Measurements from ENCODE around the gene KAT2A. TPM values are rescaled to one million over a fixed set of nuclear protein-coding genes. Genes with fewer than 3 reads are reported as not detected.
"Not testable (repeated sequence)": the region's sequence is repeated elsewhere in the genome, so short reads cannot be mapped to it uniquely, and the experiment has no call there.

Gene KAT2A
- 26.7 TPM for polyA plus RNA-seq

GRCh38 chr17:42120770-42121769, at the start of gene KAT2A:
KAT2A (minus strand) TSS chr17:42121367; CDS start chr17:42121304, 63 bp downstream.
- Mint-ChIP-seq H3K4me3 (peak within 1 kb of the TSS; percentile 68 to 90 (median 80)), H3K36me3 (peaks cover 2% of the 10 kb centered on the region), H3K27me3 (no peaks in the 10 kb centered on the region), H3K4me1 (peaks cover 12 to 15% (median 15%) of the 10 kb centered on the region in 3 donors), H3K27ac (peak within 1 kb of the TSS in 1 of 3 donors; percentile 80), H3K9me3 (no peaks in the 10 kb centered on the region)

DNA sequence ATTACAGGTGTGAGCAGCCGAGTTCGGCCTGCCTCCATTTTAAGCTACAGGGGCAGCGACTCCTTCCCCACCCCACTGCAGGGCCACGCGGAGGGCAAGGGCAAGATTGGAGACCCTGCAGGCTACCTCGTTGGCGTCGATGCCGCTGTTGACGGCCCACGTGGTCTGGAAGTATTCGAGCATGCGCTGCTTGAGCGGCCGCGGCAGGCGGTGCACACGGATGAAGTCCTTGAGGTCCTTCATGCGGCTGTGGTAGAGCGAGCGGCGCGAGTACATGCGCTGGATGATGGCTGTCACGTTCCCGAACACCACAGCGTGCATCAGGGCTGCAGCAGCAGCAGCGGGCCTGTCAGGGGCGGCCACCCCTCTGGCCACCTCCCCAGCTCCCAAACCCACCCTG, 48.2 kb upstream of the KAT2A start:
- Mint-ChIP-seq H3K4me3 (no peak overlapping the region), H3K36me3 (peaks cover 3% of the 10 kb centered on the region), H3K27ac (peak overlapping the region in 1 of 3 donors; percentile 62), H3K27me3 (no peaks in the 10 kb centered on the region), H3K4me1 (no peaks in the 10 kb centered on the region), H3K9me3 (no peaks in the 10 kb centered on the region)

GRCh38 chr17:42167807-42168206, 46.6 kb upstream of the KAT2A start:
- Mint-ChIP-seq H3K4me3 (no peak overlapping the region), H3K9me3 (no peaks in the 10 kb centered on the region), H3K4me1 (no peaks in the 10 kb centered on the region), H3K27me3 (no peaks in the 10 kb centered on the region), H3K36me3 (peaks cover 3% of the 10 kb centered on the region), H3K27ac (no peak overlapping the region)

DNA sequence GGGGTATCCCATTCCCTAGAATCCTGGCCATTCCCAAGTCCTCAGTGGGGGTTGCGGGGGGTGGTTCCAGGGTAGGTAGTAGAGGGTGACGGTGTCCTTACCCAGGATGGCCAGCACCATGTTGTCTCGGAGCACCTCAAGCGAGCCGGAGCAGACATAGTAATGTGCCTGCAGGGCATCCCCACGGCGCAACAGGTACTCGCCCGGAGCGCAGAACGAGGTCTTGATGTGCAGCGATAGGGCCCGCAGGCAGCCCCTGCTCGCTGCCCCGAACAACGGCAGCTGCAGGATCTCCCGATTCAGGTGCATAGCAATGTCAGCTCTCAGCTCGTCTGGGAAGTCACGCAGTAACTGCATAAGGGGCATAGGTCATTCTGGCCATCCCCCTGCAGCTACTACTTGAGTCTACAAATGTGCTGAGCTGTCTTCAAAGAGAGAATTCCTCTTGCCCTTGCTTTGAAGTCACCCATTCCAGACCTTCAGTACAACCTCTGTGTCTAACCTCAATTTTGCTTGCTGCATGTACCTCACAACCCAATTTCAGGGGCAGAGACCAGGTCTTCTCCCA, 45.1 kb upstream of the KAT2A start:
- peaks cover 0 to 4% (median 0%) of the 10 kb centered on the region in 3 donors for H3K4me1 Mint-ChIP-seq
- no peaks in the 10 kb centered on the region for H3K27me3 Mint-ChIP-seq
- no peaks in the 10 kb centered on the region for H3K9me3 Mint-ChIP-seq
- H3K4me3 Mint-ChIP-seq = no peak overlapping the region
- H3K27ac Mint-ChIP-seq = no peak overlapping the region
- H3K36me3 Mint-ChIP-seq = peaks cover 3% of the 10 kb centered on the region

DNA sequence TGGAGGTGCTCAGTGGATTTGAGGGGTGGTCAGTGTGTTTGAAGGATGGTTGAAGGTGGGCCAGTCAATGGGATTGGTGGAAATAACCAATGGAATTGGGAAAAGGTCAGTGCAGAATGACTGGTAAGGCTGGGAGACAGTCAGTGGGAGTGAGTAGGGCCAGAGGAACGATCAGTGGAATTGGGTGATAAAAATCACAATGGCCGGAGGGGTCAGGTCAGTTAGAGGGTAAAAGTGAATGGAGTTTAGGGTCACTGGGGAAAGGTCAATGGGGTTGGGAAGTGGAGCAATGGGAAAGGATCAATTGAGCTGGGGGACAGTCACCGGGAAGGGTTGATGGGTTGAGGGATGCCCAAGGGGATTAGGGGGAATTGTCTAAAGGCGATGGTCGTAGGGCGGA, 44.6 kb upstream of the KAT2A start:
- Mint-ChIP-seq H3K27me3 (no peaks in the 10 kb centered on the region), H3K4me1 (peaks cover 0 to 4% (median 0%) of the 10 kb centered on the region in 3 donors), H3K4me3 (no peak overlapping the region), H3K36me3 (peaks cover 3% of the 10 kb centered on the region), H3K27ac (no peak overlapping the region), H3K9me3 (no peaks in the 10 kb centered on the region)

DNA sequence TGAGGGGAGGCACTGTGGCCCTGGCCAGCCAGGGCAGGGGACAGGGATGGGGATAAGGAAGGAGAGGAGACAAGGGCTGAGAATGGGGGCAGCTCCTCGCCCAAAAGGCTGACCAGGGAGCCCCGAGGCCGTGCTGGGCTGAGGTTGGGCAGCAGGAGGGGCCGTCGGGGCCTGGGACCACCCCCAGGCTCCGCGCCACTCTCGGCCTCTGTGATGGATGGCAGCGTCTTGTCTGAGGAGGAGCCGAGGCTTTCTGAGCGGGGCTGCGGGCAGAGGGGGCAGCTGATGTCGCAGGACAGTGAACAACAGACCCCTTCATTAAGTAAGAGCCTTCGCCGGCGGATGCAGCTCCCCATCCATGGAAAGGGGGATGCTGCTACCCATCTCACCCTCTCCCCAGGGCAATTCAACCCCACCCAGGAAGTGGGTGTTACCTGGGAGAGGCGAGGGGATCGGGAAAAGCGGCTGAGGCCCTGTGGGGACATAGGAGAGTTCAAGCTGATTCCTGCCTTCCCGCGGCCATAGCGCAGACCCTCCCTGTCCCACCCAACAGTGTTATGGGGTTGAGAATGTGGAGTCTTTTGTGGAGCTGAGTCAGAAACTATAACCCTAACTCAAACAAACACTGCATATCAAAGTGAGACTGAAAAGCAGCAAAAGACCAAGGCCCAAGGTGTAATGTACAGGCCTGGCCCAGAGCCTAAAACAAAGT, 42.7 kb upstream of the KAT2A start:
- peaks cover 0 to 4% (median 0%) of the 10 kb centered on the region in 3 donors for H3K4me1 Mint-ChIP-seq
- no peaks in the 10 kb centered on the region for H3K36me3 Mint-ChIP-seq
- no peak overlapping the region for H3K27ac Mint-ChIP-seq

DNA sequence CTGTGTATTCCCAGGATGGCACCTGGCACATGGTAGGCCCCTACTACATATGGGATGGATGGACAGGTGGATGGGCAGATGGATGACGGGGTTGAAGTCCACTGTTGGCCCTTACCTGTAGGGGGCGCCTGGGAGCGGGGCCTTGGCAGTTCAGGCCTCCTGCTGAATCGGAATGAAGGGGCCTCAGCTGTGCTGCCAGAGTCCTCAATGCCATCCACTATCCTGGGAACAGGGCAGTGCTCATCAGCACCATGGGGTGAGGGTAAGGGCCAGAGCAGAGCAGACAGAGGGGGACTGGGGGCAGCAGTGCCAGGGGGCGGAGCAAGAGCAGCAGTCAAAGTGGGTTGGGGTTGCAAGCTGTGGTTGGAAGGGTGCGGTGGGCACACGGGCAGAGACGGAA, 41.9 kb upstream of the KAT2A start:
- Mint-ChIP-seq H3K4me3 (no peak overlapping the region), H3K27ac (no peak overlapping the region), H3K9me3 (no peaks in the 10 kb centered on the region), H3K36me3 (no peaks in the 10 kb centered on the region), H3K4me1 (peaks cover 0 to 4% (median 0%) of the 10 kb centered on the region in 3 donors), H3K27me3 (no peaks in the 10 kb centered on the region)

More for the DNA sequence above, 42.7 kb upstream of the KAT2A start:
- Mint-ChIP-seq H3K9me3 (no peaks in the 10 kb centered on the region), H3K27me3 (no peaks in the 10 kb centered on the region), H3K4me3 (no peak overlapping the region)

GRCh38 chr17:42160531-42160910, 39.4 kb upstream of the KAT2A start:
- Mint-ChIP-seq H3K27ac (no peak overlapping the region), H3K9me3 (no peaks in the 10 kb centered on the region), H3K36me3 (no peaks in the 10 kb centered on the region), H3K4me3 (no peak overlapping the region), H3K27me3 (no peaks in the 10 kb centered on the region), H3K4me1 (peaks cover 0 to 6% (median 2%) of the 10 kb centered on the region in 3 donors)

DNA sequence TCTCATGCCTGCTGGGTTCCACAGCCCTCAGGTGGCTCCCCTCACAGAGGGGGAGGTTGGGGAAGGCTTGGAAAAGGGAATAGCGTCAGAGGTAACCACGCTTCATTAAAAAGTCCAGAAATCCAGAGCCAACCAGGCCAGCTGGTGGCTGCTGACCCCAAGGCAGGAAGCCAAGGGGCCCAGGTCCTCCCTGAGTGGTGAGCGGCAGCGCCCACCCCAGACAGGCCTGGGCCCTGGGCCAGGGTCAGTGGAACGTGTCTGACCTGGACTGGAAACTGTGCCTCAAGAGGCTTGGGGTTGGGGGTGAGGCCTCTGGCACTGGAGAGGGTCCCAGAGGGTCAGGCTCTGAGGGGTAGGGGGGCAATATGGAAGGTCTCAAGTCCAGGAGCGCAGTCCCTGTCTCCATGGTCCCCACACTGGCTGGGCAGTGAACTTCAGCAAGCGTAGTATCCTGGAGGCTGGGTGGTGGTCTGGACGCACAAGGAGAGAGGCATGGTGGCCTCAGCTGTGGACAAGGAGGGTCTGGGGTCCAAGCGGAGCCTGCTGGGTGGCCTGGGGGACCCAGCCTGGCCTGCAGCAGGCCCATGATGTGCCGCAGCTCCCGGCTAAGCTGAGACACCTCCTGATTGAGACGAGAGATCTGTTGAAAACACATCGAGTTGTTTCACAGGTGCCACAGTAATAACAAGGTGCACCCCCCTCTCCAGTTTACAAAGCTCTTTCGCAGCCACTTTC, 38.8 kb upstream of the KAT2A start:
- Mint-ChIP-seq H3K27me3 (no peaks in the 10 kb centered on the region), H3K36me3 (no peaks in the 10 kb centered on the region), H3K4me1 (peaks cover 2 to 6% (median 2%) of the 10 kb centered on the region in 3 donors), H3K9me3 (peaks cover 0 to under 1% (median 0%) of the 10 kb centered on the region in 3 donors), H3K27ac (no peak overlapping the region), H3K4me3 (no peak overlapping the region)

DNA sequence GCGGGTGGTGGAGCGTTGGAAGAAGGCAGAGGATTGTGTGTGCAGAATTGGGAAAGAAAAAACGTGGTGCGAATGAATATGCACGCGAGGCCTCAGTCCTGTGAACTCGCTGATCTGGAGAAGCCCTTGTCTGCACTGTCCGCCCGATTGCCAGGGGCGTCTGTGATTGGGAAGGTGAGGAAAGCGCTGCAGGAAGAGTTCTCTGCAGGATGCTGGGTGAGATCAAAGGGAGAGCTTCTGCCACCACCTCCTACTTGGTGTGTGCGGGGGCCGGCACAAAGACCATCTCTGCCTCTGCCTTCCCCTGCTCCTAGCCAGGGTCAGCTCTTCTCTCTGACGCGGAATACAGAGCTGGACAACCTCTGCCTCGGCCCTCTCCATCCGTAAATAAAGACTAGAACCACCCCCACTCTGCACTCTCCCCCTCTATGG, 34.5 kb upstream of the KAT2A start:
- H3K9me3 Mint-ChIP-seq = peaks cover 0 to 2% (median 0%) of the 10 kb centered on the region in 3 donors
- peak overlapping the region; percentile 19 to 98 (median 80) for H3K4me3 Mint-ChIP-seq
- no peaks in the 10 kb centered on the region for H3K27me3 Mint-ChIP-seq
- peak overlapping the region in 1 of 3 donors; percentile 2 for H3K27ac Mint-ChIP-seq
- peaks cover 18 to 23% (median 22%) of the 10 kb centered on the region in 3 donors for H3K4me1 Mint-ChIP-seq
- H3K36me3 Mint-ChIP-seq = no peaks in the 10 kb centered on the region

- Mint-ChIP-seq H3K4me1 (peaks cover 18 to 23% (median 22%) of the 10 kb centered on the region in 3 donors), H3K4me3 (peak overlapping the region; percentile 81 to 99 (median 95)), H3K27me3 (no peaks in the 10 kb centered on the region)
These were observed 33.0 kb upstream of the KAT2A start for GRCh38 chr17:42153919-42154742.

GRCh38 chr17:42146911-42147607, 25.9 kb upstream of the KAT2A start:
- Mint-ChIP-seq H3K9me3 (no peaks in the 10 kb centered on the region), H3K36me3 (no peaks in the 10 kb centered on the region), H3K27me3 (no peaks in the 10 kb centered on the region), H3K27ac (no peak overlapping the region), H3K4me3 (no peak overlapping the region), H3K4me1 (peaks cover 6 to 19% (median 7%) of the 10 kb centered on the region in 3 donors)

More at GRCh38 chr17:42153919-42154742, 33.0 kb upstream of the KAT2A start:
- H3K36me3 Mint-ChIP-seq = no peaks in the 10 kb centered on the region
- peaks cover 0 to 2% (median 0%) of the 10 kb centered on the region in 3 donors for H3K9me3 Mint-ChIP-seq
- H3K27ac Mint-ChIP-seq = peak overlapping the region; percentile 70 to 99 (median 88)

DNA sequence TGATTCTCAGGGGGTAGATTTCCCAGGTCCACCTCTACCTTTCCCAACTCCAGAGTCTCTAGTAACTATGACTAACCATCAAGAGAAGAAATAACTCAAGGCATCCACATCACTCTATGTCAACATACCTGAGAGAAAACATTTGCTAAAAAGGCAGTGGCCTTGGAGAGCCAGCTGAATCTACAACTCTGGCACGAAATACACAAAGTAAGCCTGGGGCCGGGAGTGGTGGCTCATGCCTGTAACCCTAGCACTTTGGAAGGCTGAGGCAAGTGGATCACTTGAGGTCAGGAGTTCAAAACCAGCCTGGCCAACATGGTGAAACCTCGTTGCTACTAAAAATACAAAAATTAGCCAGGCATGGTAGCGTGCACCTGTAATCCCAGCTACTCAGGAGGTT, 22.0 kb upstream of the KAT2A start:
- H3K36me3 Mint-ChIP-seq, H3K27ac Mint-ChIP-seq, H3K4me3 Mint-ChIP-seq, H3K9me3 Mint-ChIP-seq, H3K27me3 Mint-ChIP-seq: not testable (repeated sequence)
- H3K4me1 Mint-ChIP-seq = peaks cover 0 to 18% (median 8%) of the 10 kb centered on the region in 3 donors
